Activated CD4-positive, alpha-beta memory T cell treated with anti-CD3 and anti-CD28 coated beads, Interleukin-2, amount 10 ng/mL, durations not matched to agents 7 days and 5 days (primary cell): ENCODE results near the gene NOXA1. TPM values are rescaled to one million over a fixed set of nuclear protein-coding genes. Genes with fewer than 3 reads are reported as not detected.
"Not testable (repeated sequence)": the region's sequence is repeated elsewhere in the genome, so short reads cannot be mapped to it uniquely, and the experiment has no call there.

ENCODE experiments used
- CTCF ChIA-PET: fragments of 350-600 bp; sonication (Branson Sonifier 250); formaldehyde crosslinking; loops from one replicate; lab custom pipeline; 2021; ENCODE audit warnings: antibody characterized with exemption, inconsistent platforms; lab: Charles Lee
- POLR2A ChIA-PET: fragments of 350-600 bp; sonication (Branson Sonifier 250); formaldehyde crosslinking; loops from one replicate; lab custom pipeline; 2021; ENCODE audit warnings: antibody characterized with exemption; lab: Charles Lee
- DNase-seq: peaks from one replicate; pipeline ENCODE4 v3.0.0-alpha.2; 2020
- H3K27ac Mint-ChIP-seq: one replicate; pipeline ENCODE4 v1.8.0; 2021; ENCODE audit warnings: mild to moderate bottlenecking, mixed read lengths
- H3K27me3 Mint-ChIP-seq: one replicate; pipeline ENCODE4 v1.8.0; 2021; ENCODE audit warnings: mixed read lengths
- H3K36me3 Mint-ChIP-seq: one replicate; pipeline ENCODE4 v1.8.0; 2021; ENCODE audit warnings: low read depth, mixed read lengths
- H3K4me1 Mint-ChIP-seq: one replicate; pipeline ENCODE4 v1.8.0; 2021; ENCODE audit warnings: mixed read lengths
- H3K4me3 Mint-ChIP-seq: one replicate; pipeline ENCODE4 v1.8.0; 2021; ENCODE audit warnings: mild to moderate bottlenecking, mixed read lengths
- H3K9me3 Mint-ChIP-seq: one replicate; pipeline ENCODE4 v1.8.0; 2021; ENCODE audit warnings: mixed read lengths
- total RNA-seq, 2 experiments: library from RNA; stranded (reverse); gene quantifications; one replicate each; pipeline ENCODE4 v1.2.3, GENCODE V29; 2021

Gene NOXA1, protein sequence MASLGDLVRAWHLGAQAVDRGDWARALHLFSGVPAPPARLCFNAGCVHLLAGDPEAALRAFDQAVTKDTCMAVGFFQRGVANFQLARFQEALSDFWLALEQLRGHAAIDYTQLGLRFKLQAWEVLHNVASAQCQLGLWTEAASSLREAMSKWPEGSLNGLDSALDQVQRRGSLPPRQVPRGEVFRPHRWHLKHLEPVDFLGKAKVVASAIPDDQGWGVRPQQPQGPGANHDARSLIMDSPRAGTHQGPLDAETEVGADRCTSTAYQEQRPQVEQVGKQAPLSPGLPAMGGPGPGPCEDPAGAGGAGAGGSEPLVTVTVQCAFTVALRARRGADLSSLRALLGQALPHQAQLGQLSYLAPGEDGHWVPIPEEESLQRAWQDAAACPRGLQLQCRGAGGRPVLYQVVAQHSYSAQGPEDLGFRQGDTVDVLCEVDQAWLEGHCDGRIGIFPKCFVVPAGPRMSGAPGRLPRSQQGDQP
- under 1 TPM; 0.50 to 0.73 TPM for total RNA-seq

DNA sequence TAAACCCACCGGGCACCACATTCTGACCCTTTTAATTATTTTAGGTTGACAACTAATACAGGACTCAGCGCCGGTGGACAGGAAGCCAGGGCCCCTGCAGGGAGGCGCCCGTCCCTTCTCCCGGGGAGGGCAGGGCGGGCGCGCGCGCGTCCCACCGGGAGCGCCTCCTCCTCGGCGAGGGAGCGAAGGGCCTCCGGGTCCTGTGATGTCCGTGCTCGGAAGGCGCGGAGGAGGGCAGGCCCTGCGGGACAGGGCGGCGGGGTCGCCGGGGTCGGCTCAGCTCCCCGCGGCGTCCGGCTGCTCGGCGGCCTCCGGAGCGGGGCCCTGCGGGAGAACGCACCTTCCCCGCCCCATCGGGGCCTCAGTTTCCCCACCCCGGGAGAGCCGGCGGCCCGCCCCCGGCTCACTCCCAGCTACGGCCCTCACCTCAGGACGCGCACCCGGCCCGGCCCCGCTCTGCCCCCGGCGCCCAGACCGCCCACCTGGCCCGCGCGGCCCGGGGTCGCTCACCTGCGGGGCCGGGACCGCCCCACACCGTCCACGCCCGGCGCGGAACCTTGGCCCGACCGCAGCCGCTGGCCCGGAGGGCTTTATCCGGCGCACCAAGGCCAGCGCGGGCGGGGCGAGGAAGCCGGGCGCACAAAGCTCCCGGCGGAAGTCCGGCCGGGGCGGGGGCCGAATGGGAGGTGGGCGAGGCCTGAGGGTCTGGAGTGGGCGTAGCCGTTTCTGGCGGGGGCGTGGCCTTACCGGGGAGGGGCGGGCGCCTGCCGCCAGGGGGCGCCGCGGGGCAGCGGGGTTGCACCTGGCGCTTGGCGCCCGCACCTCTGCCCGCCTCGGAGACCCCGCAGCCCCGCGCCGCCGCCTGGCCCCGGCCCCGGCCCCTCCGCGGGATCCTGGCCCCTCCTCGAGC lies at the start of gene NOXA1, which contains the start of gene EXD3:
NOXA1 (plus strand) TSS at position 790 of the 910 bp plus-strand sequence. CDS start 137 bp downstream, outside the sequence.
EXD3 (minus strand) TSS at position 559 of the 910 bp plus-strand sequence. CDS start 27,805 bp downstream, outside the sequence.
- ChIA-PET POLR2A (interaction anchor here (0.5 to 1.9 kb wide), 16 partner anchors 10 to 336 kb away, joined by 3 to 15 read pairs (median 4); partner anchors contain the start of genes DPP7, EHMT1, MAN1B1 and MRPL41), CTCF (interaction anchor here (0.6 to 2.0 kb wide), 19 partner anchors 12 to 148 kb away, joined by 3 to 19 read pairs (median 4); partner anchors contain the start of genes MRPL41, NRARP and NSMF)
- Mint-ChIP-seq H3K36me3 (no peaks in the 10 kb centered on the region), H3K9me3 (no peaks in the 10 kb centered on the region), H3K27me3 (peaks cover 7% of the 10 kb centered on the region), H3K4me1 (peaks cover 15% of the 10 kb centered on the region), H3K4me3 (peak within 1 kb of the TSS; percentile 78), H3K27ac (peak within 1 kb of the TSS; percentile 50)
- peak; percentile 96 for DNase-seq

DNA sequence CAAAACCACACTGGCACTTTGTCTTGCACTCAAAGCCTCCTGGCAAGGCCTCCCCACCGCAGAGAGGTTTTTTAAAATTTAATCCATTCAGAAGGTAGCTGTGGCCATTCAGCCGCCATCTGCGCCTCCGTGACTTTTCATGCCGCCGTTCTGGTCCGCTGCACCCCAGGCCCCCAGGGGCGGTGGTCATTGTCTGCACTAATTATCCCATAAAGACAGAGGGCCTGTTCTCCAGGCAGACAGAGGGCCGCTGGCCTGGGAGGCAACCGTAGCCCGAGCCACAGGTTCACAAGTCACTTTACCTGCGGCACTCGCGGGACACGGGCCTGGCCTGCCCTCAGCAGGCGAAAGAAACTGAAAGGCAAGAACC lies 49.6 kb upstream of the NOXA1 start:
- no peaks in the 10 kb centered on the region for H3K36me3 Mint-ChIP-seq
- no peaks in the 10 kb centered on the region for H3K27me3 Mint-ChIP-seq
- no peak for DNase-seq
- no peaks in the 10 kb centered on the region for H3K4me1 Mint-ChIP-seq
- no peak overlapping the region for H3K4me3 Mint-ChIP-seq
- ChIA-PET CTCF (no interaction called here), POLR2A (no interaction called here)
- no peak overlapping the region for H3K27ac Mint-ChIP-seq
- peaks cover 8% of the 10 kb centered on the region for H3K9me3 Mint-ChIP-seq

DNA sequence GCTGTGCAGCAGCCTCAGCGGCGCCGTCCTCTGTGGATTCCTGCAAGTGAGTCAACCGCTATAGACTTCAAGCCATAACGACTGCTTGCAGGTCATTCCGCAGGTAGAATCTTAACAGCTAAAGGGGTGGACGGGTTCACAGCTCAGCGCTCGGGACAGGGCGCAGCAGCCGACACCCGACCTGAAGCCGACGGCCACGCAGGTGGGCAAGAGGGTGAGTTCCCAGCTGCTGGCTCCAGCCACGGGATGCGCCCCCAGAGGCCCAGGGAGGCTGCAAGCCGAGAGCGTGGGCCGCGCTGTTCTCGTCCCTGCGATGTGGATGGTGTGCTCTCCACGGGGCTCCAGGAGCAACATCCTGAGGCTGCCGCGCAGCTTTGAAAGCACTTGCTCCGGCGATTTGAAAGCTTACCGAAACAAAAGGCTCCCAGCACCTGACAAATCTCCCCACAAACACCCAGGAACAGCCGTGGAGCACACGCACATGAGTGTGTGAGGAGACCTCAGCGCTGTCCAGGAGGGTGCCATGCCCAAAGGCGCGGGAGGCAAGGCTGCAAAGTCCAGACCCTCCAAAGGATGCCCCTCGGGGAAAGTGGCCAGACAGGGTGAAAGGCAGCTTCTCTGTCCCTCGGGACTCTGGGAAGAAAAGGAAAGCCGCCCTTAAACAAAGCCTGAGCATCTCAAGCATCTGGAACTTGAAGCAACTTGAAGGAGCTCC lies 48.9 kb upstream of the NOXA1 start:
- ChIA-PET CTCF (no interaction called here), POLR2A (no interaction called here)
- Mint-ChIP-seq H3K4me3 (no peak overlapping the region), H3K4me1 (no peaks in the 10 kb centered on the region), H3K36me3 (no peaks in the 10 kb centered on the region), H3K27me3 (no peaks in the 10 kb centered on the region), H3K27ac (no peak overlapping the region), H3K9me3 (peaks cover 9% of the 10 kb centered on the region)
- no peak for DNase-seq

DNA sequence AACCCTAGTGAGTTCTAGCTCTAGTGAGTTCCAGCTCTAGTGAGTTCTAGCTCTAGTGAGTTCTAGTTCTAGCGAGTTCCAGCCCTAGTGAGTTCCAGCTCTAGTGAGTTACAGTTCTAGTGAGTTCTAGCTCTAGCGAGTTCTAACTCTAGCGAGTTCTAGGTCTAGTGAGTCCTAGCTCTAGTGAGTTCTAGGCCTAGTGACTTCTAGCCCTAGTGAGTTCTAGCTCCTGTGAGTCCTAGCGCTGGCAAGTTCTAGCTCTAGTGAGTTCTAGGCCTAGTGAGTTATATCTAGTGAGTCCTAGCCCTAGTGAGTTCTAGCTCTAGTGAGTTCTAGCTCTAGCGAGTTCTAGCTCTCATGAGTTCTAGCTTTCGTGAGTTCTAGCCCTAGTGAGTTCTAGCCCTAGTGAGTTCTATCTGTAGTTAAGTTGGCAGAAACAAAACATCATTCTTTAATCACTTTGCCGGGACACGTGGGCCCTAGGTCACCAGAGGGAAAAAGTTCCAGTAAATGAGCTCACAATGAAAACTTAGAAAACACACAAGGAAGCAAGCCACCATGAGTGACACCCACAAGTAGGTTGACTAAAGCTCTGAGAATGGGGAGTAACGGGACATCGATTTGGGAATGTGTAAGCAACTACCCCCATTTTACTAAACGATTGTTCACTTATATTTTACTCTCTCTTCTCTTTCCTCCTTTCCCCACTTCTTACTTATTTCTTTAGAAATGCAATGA lies 47.7 kb upstream of the NOXA1 start:
- Mint-ChIP-seq H3K27ac (no peak overlapping the region), H3K4me3 (no peak overlapping the region), H3K4me1 (no peaks in the 10 kb centered on the region), H3K36me3 (no peaks in the 10 kb centered on the region), H3K27me3 (no peaks in the 10 kb centered on the region), H3K9me3 (peaks cover 9% of the 10 kb centered on the region)
- no peak for DNase-seq
- ChIA-PET POLR2A (no interaction called here), CTCF (no interaction called here)

DNA sequence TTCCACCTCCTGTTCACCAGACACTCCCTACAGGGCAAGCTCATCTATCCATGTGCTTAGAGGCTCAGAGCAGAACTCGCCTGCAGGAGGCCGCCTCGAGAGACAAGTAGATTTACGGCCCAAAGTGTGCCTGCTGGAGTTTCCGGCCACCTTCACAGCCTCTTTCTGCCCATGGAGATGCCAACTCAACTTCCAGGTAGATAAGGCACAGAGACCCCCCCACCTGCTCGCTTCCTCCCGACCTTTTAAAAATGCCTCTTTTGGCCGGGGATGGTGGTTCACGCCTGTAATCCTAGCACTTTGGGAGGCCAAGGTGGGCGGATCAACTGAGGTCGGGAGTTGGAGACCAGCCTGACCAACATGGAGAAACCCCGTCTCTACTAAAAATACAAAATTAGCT lies 46.8 kb upstream of the NOXA1 start:
- Mint-ChIP-seq H3K9me3 (peaks cover 9% of the 10 kb centered on the region), H3K27ac (no peak overlapping the region), H3K27me3 (no peaks in the 10 kb centered on the region), H3K4me1 (no peaks in the 10 kb centered on the region), H3K4me3 (no peak overlapping the region), H3K36me3 (no peaks in the 10 kb centered on the region)
- ChIA-PET CTCF (no interaction called here), POLR2A (no interaction called here)
- no peak for DNase-seq

DNA sequence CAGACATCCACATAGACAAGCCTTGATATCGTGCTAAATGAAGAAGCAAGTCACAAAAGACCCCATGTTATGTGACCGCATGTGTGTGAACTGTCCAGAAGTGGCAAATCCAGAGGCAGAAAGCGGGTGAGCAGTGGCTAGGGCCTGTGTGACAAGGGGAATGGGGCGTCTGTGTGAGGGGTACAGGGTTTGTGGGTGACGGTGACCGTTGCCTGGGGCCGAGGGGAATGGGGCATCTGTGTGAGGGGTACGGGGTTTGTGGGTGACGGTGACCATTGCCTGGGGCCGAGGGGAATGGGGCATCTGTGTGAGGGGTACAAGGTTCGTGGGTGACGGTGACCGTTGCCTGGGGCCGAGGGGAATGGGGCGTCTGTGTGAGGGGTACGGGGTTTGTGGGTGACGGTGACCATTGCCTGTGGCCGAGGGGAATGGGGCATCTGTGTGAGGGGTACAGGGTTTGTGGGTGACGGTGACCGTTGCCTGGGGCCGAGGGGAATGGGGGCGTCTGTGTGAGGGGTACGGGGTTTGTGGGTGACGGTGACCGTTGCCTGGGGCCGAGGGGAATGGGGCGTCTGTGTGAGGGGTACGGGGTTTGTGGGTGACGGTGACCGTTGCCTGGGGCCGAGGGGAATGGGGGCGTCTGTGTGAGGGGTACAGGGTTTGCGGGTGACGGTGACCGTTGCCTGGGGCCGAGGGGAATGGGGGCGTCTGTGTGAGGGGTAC lies 44.3 kb upstream of the NOXA1 start:
- H3K36me3 Mint-ChIP-seq, H3K9me3 Mint-ChIP-seq, CTCF ChIA-PET, H3K27me3 Mint-ChIP-seq, H3K4me3 Mint-ChIP-seq, H3K27ac Mint-ChIP-seq, DNase-seq, POLR2A ChIA-PET, H3K4me1 Mint-ChIP-seq: not testable (repeated sequence)

DNA sequence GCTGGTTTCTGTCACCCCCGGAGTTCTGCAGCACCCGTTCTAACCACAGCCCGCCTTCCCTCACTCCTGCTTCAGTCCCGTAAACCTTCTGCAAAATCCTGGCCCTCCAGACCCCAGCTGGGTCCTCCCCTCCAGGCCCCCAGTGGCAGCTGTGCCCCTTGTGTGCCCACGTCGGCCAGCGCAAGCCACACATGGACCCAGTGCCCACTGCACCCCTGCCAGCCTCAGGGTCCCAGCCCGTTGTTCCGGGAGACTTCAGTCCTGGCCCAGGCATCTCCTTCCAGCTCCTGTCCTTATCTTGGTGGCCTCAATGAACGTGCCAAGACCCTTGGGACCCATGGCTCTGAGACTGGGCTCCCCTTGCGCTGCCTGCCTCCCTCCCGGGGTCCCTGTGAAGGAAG lies 43.4 kb upstream of the NOXA1 start:
- ChIA-PET POLR2A (no interaction called here), CTCF (no interaction called here)
- H3K27me3 Mint-ChIP-seq = no peaks in the 10 kb centered on the region
- no peaks in the 10 kb centered on the region for H3K4me1 Mint-ChIP-seq
- no peak overlapping the region for H3K4me3 Mint-ChIP-seq
- peaks cover 9% of the 10 kb centered on the region for H3K9me3 Mint-ChIP-seq
- H3K36me3 Mint-ChIP-seq = no peaks in the 10 kb centered on the region
- no peak overlapping the region for H3K27ac Mint-ChIP-seq
- DNase-seq = no peak

DNA sequence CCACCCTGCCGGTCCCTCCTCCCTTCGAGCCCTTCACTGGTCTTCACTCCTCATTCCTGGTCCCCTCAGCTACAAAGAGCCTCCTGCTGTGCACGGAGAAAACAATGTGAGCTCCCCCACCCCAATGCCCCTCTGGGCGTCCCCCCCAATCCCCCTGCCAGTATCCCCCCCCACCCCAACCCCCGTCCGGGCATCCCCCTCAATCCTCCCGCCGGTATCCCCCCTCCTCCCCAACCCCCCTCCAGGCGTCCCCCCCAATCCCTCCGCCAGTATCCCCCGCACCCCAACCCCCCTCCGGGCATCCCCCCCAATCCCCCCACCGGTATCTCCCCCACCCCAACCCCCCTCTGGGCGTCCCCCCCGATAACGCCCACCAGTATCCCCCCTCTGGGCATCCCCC lies 43.0 kb upstream of the NOXA1 start:
- POLR2A ChIA-PET = no interaction called here
- Mint-ChIP-seq H3K4me3 (no peak overlapping the region), H3K36me3 (no peaks in the 10 kb centered on the region), H3K9me3 (peaks cover 9% of the 10 kb centered on the region), H3K4me1 (no peaks in the 10 kb centered on the region), H3K27me3 (no peaks in the 10 kb centered on the region), H3K27ac (no peak overlapping the region)
- CTCF ChIA-PET = no interaction called here
- no peak for DNase-seq

DNA sequence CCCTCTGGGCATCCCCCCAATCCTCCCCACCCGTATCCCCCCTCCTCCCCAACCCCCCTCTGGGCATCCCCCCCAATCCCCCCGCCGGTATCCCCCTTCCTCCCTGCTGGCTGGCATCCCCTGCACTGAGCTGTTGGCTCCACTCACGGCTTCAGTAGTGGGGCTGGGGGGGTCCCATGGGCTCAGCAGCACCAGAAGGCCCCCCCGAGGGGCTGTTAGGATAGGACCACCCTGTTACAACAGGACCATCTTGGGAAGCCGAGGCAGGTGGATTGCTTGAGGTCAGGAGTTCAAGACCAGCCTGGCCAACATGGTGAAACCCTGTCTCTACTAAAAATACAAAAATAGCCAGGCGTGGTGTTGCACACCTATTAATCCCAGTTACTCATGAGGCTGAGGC lies 42.6 kb upstream of the NOXA1 start:
- no peak for DNase-seq

DNA sequence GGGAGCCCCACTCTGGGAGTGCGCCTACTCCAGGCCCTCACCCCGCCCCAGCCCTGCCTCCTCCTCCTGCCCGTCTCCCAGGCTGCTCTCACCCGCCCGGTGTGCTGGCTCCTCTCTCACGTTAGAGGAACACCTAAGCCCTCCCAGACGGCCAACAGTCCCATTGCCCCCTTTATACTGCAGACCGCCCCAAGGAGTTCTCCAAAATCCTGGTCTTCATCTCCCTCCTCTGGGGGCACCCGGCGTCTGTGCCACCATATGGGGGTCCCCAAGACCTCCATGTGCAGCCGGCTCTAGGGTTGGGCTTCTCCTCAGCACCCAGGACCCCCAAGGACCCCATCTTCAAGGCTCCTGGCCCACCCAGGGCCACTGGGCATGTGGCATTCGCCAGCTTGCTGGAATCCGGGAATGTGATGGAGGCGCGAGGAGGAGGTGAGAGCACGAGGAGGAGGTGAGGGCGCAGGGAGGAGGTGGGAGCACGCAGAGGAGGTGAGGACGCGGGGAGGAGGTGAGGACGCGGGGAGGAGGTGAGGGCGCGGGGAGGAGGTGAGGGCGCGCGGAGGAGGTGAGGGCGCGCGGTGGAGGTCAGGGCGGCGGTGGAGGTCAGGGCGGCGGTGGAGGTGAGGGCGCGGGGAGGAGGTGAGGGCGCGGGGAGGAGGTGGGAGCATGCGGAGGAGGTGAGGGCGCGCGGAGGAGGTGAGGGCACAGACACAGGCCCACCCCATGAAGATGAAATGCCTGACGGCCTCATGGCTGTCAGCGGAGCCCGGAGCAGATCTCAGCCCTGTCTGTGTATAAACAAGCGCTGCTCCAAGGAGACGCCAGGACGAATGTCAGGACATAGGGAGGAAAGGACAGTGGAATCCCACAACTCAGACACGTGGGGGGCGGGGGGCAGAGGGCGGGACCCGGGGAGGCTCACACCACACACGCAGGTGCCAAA lies 41.4 kb upstream of the NOXA1 start:
- H3K9me3 Mint-ChIP-seq = peaks cover 5% of the 10 kb centered on the region
- POLR2A ChIA-PET = no interaction called here
- H3K27ac Mint-ChIP-seq = no peak overlapping the region
- no peaks in the 10 kb centered on the region for H3K36me3 Mint-ChIP-seq
- peaks cover 3% of the 10 kb centered on the region for H3K4me1 Mint-ChIP-seq
- CTCF ChIA-PET = no interaction called here
- H3K4me3 Mint-ChIP-seq = no peak overlapping the region
- no peak for DNase-seq
- no peaks in the 10 kb centered on the region for H3K27me3 Mint-ChIP-seq

More for the DNA sequence above, 42.6 kb upstream of the NOXA1 start:
- Mint-ChIP-seq H3K27me3 (no peaks in the 10 kb centered on the region), H3K4me1 (no peaks in the 10 kb centered on the region), H3K9me3 (peaks cover 6% of the 10 kb centered on the region), H3K36me3 (no peaks in the 10 kb centered on the region), H3K27ac (no peak overlapping the region), H3K4me3 (no peak overlapping the region)
- POLR2A ChIA-PET = no interaction called here
- CTCF ChIA-PET = no interaction called here

DNA sequence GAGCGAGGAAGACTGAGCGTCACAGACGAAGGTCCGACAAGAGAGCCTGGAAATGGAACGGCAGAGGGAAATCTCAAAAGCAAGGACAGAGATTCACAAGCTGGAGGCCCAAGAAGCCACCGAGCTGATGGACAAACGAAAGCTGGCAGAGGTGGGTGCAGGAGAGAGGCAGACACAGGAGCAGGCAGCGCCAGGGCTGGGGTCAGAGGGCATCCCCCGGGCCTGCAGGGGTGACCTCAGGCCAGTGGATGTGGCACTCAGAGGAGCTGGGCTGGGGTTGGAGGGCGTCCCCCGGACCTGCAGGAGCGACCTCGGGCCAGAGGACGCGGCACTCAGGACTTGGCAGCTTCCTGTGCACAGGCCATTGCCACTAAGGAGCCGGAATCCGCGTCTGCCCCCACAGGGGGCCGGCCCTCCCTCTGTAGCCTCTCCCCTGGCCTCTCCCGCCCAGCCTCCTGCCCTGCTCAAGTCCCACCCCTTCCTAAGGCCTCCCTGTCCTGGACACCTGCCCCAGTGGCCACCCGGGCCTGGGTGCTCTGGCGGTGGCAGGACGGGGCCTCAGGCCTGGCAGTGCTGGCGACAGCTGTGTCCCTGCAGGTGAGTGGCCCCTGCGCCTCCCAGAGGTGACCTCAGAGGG lies 40.6 kb upstream of the NOXA1 start:
- Mint-ChIP-seq H3K27ac (no peak overlapping the region), H3K36me3 (no peaks in the 10 kb centered on the region), H3K27me3 (no peaks in the 10 kb centered on the region), H3K4me3 (no peak overlapping the region), H3K9me3 (peaks cover 5% of the 10 kb centered on the region), H3K4me1 (peaks cover 8% of the 10 kb centered on the region)
- POLR2A ChIA-PET = no interaction called here
- CTCF ChIA-PET = no interaction called here
- DNase-seq = no peak
